GM20000 (cell line): ENCODE results near the gene TIMM23B.
"Not testable (repeated sequence)": the region's sequence is repeated elsewhere in the genome, so short reads cannot be mapped to it uniquely, and the experiment has no call there.

Experiments
- DNase-seq: peaks from one replicate; pipeline ENCODE4 v3.0.0; 2012; ENCODE audit warnings: low spot score
- CTCF ChIP-seq: IDR thresholded peaks from 2 replicates; pipeline ENCODE4 v1.5.1; 2012; ENCODE audit warnings: mild to moderate bottlenecking, control low read depth; ENCODE audit errors: extremely low read depth, missing control alignments

The TIMM23B gene

DNA sequence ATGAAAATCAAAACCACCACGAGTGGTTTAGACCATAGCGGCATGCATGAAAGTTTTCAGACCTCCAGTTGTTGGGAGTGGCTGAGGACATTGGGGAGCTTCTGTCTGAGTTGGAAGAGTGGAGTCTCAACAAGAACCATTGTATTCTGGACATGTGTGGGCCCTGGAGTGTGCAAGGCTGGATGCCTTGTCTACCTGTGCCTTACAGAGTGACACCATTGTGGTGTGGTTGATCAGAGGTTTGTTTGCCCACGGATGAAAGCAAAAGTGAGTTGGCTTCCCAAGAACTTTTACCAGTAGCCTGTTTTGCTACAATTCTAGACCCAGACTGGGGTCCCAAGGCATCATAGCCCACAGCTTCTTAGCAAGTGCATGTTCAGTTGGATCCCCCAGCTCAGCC is 35.9 kb downstream of the TIMM23B start:
- DNase-seq, result not testable (repeated sequence)

DNA sequence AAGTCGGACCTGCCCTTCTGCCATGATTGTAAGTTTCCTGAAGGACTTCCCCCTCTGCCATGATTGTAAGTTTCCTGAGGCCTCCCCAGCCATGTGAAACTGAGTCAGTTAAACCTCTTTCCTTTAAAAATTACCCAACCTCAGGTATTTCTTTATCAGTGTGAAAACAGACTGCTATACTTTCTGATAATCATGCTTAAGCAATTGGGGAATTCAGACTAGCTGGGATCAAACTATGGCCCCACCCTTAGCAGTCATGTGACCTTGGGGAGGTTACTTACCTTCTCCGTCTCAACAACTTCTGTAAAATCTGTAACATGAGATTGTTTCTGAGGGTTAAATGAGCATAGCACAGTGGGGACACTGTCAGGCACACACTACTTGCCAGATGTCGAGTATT is 45.4 kb downstream of the TIMM23B start:
- DNase-seq, result not testable (repeated sequence)

GRCh38 chr10:49988376-49988775 is 46.5 kb downstream of the TIMM23B start, which contains the start of gene AGAP6:
Gene AGAP6 (plus strand): TSS chr10:49988406. CDS start chr10:49988716, 310 bp downstream.
- not testable (repeated sequence) for DNase-seq

DNA sequence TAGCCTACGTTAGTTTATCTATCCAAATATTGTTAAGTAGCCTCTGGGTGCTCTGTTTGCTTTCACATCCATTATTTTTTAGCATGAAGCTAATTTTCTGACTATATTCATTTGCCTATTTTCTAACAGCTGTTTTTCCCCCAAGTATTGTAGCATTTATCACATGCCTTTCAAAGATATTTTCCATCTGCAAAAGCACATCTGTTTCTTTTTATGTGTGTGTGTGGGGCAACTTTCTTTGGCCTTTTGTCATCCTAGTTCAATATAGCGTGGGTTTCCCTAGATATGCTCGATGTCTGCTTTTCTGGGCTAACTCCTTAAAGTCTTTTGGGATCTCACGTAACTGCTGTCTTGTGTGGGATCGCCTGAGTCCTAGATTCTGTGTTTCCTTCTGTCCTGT is 53.5 kb downstream of the TIMM23B start:
- DNase-seq, result not testable (repeated sequence)

GRCh38 chr10:50014024-50014423 is 72.2 kb downstream of the TIMM23B start:
- not testable (repeated sequence) for DNase-seq

DNA sequence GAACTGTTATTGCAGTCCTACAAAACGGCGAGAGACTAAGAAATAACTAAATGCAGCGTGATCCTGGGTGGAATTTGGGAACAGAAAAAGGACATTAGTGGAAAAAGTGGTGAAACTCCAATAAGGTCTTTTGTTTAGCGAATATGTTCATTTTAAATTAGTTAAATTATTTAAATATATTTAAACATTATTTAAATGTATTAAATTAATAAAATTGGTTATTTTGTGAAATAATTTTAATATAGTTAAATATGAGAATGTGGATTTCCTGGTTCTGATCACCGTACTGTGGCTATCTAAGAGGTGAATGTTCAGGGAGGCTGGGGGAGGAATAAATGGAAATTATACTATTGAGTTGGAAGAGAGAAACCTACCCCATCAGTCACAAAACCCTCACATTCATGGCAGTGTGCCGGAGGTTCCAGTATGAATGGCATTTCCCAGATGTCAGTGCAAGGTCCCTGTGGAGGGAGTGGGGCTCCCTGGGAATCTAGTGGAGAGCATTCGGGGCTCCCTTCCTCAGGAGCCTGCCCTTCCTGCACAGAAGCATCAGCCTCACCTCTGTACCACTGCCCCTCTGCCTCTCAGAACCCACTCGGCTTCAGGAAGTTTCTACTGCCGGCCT is 73.9 kb downstream of the TIMM23B start:
- not testable (repeated sequence) for DNase-seq

- not testable (repeated sequence) for DNase-seq
Measured at GRCh38 chr10:50016926-50017325, 75.1 kb downstream of the TIMM23B start.

GRCh38 chr10:50017646-50018045 is 75.8 kb downstream of the TIMM23B start:
- DNase-seq, result not testable (repeated sequence)

- not testable (repeated sequence) for DNase-seq
Measured at GRCh38 chr10:50019279-50019678, 77.4 kb downstream of the TIMM23B start.

- not testable (repeated sequence) for DNase-seq
Measured at GRCh38 chr10:50020451-50021024, 78.7 kb downstream of the TIMM23B start.

DNA sequence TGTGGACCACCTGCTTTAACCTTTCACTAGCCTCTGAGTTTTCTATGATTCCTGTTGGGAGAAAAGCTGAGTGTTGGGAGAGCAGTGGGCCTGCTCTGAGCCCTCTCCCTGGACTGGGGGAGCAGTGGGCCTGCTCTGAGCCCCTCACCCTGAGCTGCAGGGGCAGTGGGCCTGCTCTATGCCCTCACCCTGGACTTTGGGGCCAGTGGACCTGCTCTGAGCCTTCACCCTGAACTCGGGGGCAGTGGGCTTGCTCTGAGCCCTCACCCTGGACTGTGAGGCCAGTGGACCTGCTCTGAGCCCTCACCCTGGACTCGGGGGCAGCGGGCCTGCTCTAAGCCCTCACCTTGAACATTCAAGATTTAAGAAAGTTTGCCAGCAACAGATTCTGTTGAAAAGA is 79.8 kb downstream of the TIMM23B start:
- no peak for DNase-seq
- TF ChIP-seq CTCF, result no peak
